ENCODE results near the gene NSMCE1.

Gene NSMCE1

GRCh38 chr16:27230562-27231001 is 38.0 kb downstream of the NSMCE1 start:
- peak; percentile 35 to 45 for DNase-seq (ENCODE audit: low read depth in 2 of 2)

GRCh38 chr16:27229891-27230470 is 38.6 kb downstream of the NSMCE1 start:
- no peak for DNase-seq (ENCODE audit: low read depth in 2 of 2)

DNA sequence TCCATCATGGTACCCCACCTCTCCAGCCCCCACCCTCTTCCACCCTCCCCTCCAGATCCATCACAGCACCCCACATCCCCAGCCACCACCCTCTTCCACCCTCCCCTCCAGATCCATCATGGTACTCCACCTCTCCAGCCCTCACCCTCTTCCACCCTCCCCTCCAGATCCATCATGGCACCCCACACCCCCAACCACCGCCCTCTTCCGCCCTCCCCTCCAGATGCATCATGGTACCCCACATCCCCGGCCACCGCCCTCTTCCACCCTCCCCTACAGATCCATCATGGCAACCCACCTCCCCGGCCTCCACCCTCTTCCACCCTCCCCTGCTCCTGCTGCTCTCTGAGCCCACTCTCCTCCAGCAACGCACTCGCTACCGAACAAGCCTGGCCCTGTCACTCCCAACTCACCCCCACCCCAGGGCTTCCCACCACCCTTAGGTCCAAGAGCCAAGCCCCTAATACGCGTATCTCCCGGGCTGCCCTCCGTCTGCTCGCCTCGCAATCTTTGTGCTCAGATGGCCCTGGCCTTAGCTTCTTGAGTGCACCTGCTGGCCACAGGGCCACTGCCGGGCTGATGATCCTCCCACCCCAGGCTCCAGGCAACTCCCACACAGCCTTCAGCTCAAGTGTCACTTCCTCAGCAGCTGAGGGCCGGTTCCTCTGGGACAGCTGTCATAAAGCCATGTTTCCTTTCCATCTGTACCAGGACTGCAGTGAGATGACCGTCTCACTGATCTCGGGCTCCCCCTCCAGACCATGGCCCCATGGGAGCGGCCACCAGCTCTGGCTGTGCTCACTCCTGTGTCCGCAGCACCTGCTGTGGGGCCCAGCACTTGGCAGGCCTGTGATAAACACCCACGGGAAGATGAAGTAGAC is 39.7 kb downstream of the NSMCE1 start:
- no peak for DNase-seq (ENCODE audit: low read depth in 2 of 2)

GRCh38 chr16:27228045-27228444 is 40.5 kb downstream of the NSMCE1 start:
- no peak for DNase-seq (ENCODE audit: low read depth in 2 of 2)

DNA sequence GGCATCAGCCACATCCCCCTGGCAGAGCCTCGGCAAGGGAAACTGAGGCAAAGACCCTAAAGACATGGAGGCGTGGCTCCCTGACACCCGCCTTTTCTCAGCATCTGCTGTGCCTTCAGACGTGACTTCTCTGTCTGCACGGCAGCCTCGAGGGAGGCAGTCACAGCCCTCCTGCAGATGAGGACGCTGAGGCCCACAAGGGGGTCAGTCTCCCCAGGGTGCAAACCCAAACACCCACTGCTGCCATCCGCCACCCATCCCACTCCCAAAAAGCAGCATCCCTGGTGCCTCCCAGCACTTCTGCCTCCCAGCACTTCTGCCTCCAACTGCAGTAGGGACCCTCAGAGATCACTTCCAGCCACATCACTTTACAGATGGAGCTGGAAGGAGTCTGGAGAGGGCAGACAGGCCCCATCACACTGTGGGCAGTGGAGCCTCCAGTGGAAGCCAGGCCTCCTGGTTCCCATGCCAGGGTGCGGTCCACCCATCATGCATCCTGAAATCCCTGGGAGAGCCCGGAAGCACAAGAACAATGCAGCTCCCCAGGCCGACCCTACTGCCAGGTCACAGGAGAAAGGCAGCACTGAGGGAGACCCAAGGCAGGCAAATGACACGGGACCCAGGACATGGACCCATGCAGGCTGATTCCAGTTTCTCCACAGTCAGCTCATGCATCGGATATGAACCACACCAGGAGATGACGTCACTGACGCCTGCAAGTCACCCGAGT is 41.4 kb downstream of the NSMCE1 start:
- DNase-seq (ENCODE audit: low read depth in 2 of 2) = no peak

GRCh38 chr16:27226476-27226875 is 42.1 kb downstream of the NSMCE1 start:
- no peak for DNase-seq (ENCODE audit: low read depth in 2 of 2)

- DNase-seq (ENCODE audit: low read depth in 2 of 2) = no peak
These were observed 42.8 kb downstream of the NSMCE1 start for GRCh38 chr16:27225536-27226360.

- DNase-seq (ENCODE audit: low read depth in 2 of 2) = no peak
These were observed 43.8 kb downstream of the NSMCE1 start for GRCh38 chr16:27224741-27225300.

GRCh38 chr16:27224271-27224737 is 44.3 kb downstream of the NSMCE1 start:
- no peak for DNase-seq (ENCODE audit: low read depth in 2 of 2)

DNA sequence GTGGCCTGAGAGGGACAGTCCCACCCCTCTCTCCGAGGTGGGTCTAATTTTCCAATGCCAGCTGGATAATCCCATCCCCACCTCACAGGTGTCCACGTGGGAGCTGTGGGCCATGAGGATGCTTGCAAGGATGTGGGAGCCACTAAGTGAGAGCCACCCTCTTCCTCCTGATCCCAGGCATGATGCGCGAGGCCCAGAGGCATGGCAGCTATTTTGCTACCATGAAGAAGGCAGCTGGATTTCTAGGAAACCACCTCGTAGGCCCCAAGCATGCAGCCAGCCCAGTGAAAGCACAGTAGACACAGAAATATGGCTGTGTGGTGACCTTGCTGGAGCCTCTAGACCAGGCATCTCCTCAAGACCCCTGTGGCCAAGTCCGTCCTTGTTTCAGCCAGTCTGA is 44.9 kb downstream of the NSMCE1 start:
- no peak for DNase-seq (ENCODE audit: low read depth in 2 of 2)

DNA sequence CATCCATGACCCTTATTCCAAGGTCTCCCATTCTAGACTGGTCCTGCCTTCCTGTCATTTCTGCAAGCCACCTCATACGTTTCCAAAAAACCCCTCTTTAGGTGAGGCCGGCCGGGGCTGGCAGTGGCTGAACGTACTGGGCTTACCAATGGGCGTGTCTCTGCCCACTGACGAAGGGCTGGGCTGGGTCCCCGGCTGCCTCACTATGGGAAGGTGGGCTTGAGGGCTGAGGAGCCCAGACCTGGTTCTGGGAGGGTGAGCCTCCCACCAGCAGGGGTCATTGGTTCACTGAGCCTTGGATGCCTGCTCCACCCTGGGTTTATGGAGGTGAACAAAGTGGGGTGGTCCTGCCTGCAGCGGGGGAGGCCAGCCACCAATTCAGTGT is 45.4 kb downstream of the NSMCE1 start:
- DNase-seq (ENCODE audit: low read depth in 2 of 2) = no peak

GRCh38 chr16:27222249-27223225 is 46.0 kb downstream of the NSMCE1 start:
- no peak for DNase-seq (ENCODE audit: low read depth in 2 of 2)

DNA sequence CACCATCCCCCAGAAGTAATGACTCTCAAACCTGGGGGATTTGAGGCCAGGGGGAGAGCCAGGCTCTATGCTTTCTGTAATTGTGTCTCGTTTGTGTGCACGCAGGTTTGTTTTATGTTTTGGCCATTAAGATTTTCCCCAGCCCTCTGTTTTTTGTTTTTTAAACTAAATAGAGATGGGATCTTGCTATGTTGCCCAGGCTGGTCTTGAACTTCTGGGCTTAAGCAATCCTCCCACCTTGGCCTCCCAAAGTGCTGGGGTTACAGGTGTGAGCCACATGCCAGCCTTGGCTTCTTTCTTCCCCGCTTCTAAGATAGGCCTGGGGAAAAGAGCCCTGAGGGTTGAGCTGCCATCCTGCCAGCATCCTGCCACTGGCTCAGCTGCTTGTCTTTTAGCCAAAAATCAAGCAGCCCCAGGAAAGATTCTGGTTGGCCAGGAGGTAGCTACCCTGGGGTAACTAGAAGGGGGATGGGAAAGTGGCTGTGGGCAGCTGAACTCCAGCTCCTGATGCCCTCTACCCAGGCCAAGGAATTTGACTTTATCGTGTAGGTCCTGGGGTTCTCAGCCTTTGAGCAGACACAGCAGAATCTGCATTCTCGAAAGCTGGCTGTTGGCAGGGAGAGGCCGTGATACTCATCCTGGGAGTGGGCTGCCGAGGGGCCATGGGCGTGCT is 46.9 kb downstream of the NSMCE1 start:
- DNase-seq (ENCODE audit: low read depth in 2 of 2) = no peak

DNA sequence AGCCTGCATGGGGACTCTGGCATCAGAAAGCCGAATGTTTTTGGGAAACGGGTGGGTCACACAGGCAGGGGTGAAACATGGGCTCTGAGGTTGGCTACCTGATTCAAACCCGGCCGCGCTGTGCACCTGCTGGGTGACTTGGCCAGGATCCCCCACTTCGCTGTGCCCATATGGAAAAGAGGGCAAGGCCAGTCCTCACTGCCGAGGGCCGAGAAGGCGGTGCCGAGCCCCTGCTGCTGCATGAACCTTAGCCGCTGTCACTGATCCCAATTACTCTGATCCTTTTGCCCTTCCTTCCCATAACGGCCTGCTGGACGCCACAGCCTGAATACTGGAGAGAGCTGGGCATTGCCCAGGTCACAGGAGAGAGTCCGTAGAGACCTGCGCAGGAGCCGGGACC is 47.6 kb downstream of the NSMCE1 start:
- no peak for DNase-seq (ENCODE audit: low read depth in 2 of 2)

- DNase-seq (ENCODE audit: low read depth in 2 of 2) = no peak
These were observed 48.0 kb downstream of the NSMCE1 start for GRCh38 chr16:27220527-27220926.

GRCh38 chr16:27220120-27220519 is 48.5 kb downstream of the NSMCE1 start:
- DNase-seq (ENCODE audit: low read depth in 2 of 2) = no peak

DNA sequence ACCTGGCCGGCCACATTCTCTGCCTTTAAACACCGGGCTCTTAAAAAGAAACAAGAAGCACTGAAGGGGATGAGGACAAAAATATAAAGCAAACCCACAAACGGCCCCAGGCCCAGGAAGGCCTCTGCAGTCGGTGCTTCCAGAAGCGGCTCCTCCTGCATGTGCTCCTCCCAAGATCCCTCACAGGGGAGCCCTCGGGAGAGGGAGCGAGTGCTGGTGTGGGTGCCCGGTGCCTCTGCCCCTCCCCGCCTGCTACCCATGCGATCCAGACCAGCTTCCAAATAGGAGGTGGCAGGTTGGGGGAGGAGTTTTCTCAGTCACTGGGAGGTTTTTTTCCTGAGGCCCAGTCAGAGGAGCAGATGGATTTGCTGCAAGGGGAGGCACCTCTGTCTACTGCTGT is 49.4 kb downstream of the NSMCE1 start:
- DNase-seq (ENCODE audit: low read depth in 2 of 2) = no peak

DNA sequence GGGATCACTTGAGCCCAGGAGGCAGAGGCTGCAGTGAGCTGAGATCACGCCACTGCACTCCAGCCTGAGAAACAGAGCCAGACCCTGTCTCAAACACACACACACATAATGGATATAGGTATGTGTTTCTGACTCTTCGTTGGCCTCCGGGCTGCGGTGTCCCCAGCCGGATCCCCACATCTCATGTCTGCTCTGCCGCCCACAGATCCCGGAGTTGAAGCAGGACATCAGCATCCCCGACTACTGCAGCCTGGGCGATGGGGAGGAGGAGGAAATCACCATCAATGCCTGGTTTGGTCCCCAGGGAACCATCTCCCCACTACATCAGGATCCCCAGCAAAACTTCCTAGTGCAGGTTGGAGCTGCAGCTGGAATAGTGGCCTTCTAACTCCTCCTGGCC is 49.8 kb downstream of the NSMCE1 start:
- no peak for DNase-seq (ENCODE audit: low read depth in 2 of 2)

DNA sequence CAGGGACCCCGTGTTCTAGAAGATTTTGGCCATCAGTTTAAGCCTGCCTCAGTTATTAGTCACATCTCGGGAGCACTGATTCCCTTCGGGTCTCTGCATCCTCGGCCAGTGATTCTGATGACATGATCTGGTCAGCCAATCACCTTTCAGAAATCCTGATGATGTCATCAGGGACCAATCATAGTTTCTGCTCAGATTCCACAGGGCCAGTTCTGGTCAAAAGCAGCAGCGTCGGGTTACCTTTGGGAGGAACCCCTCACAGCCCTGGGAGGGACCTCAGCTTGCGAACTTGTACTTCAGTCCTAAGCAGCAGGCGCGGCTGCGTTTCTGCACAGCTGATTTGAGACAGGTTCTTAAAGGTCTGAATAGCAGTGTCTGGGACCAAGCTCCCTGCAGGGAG is 51.3 kb downstream of the NSMCE1 start:
- no peak for DNase-seq (ENCODE audit: low read depth in 2 of 2)

Data from activated CD4-positive, alpha-beta T cell treated with anti-CD3 and anti-CD28 coated beads for 24 hours (primary cell).